Upper lobe of left lung (tissue), 4 donors: Measurements from ENCODE around the gene BHLHE40.

Experiments used
- POLR2A ChIP-seq, 4 donors: fragments of 450-650 bp; IDR thresholded peaks; one replicate each; pipeline ENCODE4 v1.5.1; 2016 to 2017; ENCODE audit warnings: antibody characterized with exemption in 4 of 4, mild to moderate bottlenecking in 2 of 4
- POLR2AphosphoS5 ChIP-seq, 2 donors: sonication (generic); formaldehyde crosslinking; IDR thresholded peaks; one replicate each; pipeline ENCODE4 v1.5.1; 2017; ENCODE audit warnings: antibody characterized with exemption in 2 of 2
- TF ChIP-seq, protein P1 (sequence below), 6 experiments: fragments of 450-650 bp in 4 of 6; fragments of 200-600 bp in 2 of 6; sonication (generic) in 2 of 6; IDR thresholded peaks; one replicate each; pipeline ENCODE4 v1.5.1; 2016 to 2019; ENCODE audit warnings: antibody characterized with exemption in 6 of 6

DNA sequence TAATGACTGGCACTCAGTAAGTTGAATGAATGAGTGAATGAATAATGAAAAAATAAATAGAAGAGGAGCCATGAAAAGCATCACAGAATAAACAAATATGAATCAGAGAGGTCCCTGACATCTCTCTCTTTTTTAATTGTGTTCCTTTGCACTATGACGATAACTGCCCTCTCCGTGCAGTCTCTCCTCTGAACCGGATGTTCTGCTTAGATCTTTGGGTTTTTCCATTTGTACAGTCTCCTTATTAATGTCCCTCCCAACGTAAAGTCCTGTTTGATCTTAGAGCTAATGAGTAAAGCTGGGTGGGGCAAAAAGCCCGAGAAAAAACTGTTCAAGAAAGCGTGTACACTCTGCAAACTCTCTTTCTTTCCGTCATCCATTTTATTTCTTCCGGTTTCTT is 28.3 kb upstream of the BHLHE40 start:
- TF ChIP-seq POLR2A (IDR thresholded peaks at IDR 0.05) (no peak), POLR2AphosphoS5 (IDR thresholded peaks at IDR 0.05) (no peak)
- TF ChIP-seq, protein P1, sequence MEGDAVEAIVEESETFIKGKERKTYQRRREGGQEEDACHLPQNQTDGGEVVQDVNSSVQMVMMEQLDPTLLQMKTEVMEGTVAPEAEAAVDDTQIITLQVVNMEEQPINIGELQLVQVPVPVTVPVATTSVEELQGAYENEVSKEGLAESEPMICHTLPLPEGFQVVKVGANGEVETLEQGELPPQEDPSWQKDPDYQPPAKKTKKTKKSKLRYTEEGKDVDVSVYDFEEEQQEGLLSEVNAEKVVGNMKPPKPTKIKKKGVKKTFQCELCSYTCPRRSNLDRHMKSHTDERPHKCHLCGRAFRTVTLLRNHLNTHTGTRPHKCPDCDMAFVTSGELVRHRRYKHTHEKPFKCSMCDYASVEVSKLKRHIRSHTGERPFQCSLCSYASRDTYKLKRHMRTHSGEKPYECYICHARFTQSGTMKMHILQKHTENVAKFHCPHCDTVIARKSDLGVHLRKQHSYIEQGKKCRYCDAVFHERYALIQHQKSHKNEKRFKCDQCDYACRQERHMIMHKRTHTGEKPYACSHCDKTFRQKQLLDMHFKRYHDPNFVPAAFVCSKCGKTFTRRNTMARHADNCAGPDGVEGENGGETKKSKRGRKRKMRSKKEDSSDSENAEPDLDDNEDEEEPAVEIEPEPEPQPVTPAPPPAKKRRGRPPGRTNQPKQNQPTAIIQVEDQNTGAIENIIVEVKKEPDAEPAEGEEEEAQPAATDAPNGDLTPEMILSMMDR (IDR thresholded peaks at IDR 0.05): no peak
